Mesendoderm (in vitro differentiated cells): ENCODE data around the gene PEX10.

ENCODE experiments used
- DNase-seq: peaks from one replicate; pipeline ENCODE4 v3.0.0; 2013
- H2AK5ac ChIP-seq: 2 replicates; pipeline ENCODE4 v1.6.1; 2013; ENCODE audit warnings: low read length, inconsistent platforms
- H2BK120ac ChIP-seq: 2 replicates; pipeline ENCODE4 v1.6.1; 2013; ENCODE audit warnings: low read depth, mild to moderate bottlenecking, low read length, moderate library complexity, mixed read lengths
- H2BK15ac ChIP-seq: replicated peaks from 2 replicates; pipeline ENCODE4 v1.6.1; 2013; ENCODE audit warnings: low read depth, mild to moderate bottlenecking, moderate library complexity
- H2BK5ac ChIP-seq: 2 replicates; pipeline ENCODE4 v1.6.1; 2013; ENCODE audit warnings: low read length, inconsistent platforms
- H3K18ac ChIP-seq: 2 replicates; pipeline ENCODE4 v1.6.1; 2013; ENCODE audit warnings: mild to moderate bottlenecking, low read length, mixed read lengths
- H3K23ac ChIP-seq: one replicate; pipeline ENCODE4 v1.6.1; 2013; ENCODE audit warnings: low read length
- H3K27ac ChIP-seq: 2 replicates; pipeline ENCODE4 v1.5.1; 2013; ENCODE audit warnings: low read depth, mild to moderate bottlenecking, inconsistent platforms, low read length, moderate library complexity
- H3K27me3 ChIP-seq: 2 replicates; pipeline ENCODE4 v1.6.1; 2013; ENCODE audit warnings: low read length, control low read depth, mild to moderate bottlenecking, inconsistent platforms; ENCODE audit not compliant: insufficient read depth, poor library complexity
- H3K36me3 ChIP-seq: 2 replicates; pipeline ENCODE4 v1.6.1; 2013; ENCODE audit warnings: low read length, inconsistent platforms; ENCODE audit not compliant: control insufficient read depth, insufficient read depth
- H3K4ac ChIP-seq: one replicate; pipeline ENCODE4 v1.6.1; 2013; ENCODE audit warnings: low read depth, mild to moderate bottlenecking, low read length, moderate library complexity
- H3K4me1 ChIP-seq: 2 replicates; pipeline ENCODE4 v1.6.1; 2013; ENCODE audit warnings: low read depth, low read length, inconsistent platforms; ENCODE audit not compliant: control insufficient read depth
- H3K4me2 ChIP-seq: 2 replicates; pipeline ENCODE4 v1.6.1; 2013; ENCODE audit warnings: low read length
- H3K4me3 ChIP-seq: 2 replicates; pipeline ENCODE4 v1.5.1; 2013; ENCODE audit warnings: mild to moderate bottlenecking, low read length
- H3K56ac ChIP-seq: one replicate; pipeline ENCODE4 v1.6.1; 2013; ENCODE audit warnings: low read length
- H3K79me1 ChIP-seq: 2 replicates; pipeline ENCODE4 v1.6.1; 2013; ENCODE audit warnings: low read length, inconsistent platforms
- H3K79me2 ChIP-seq: 2 replicates; pipeline ENCODE4 v1.6.1; 2013; ENCODE audit warnings: mild to moderate bottlenecking, low read length; ENCODE audit not compliant: control insufficient read depth, insufficient read depth
- H3K9ac ChIP-seq: 2 replicates; pipeline ENCODE4 v1.6.1; 2013; ENCODE audit warnings: low read length, inconsistent platforms
- H4K5ac ChIP-seq: one replicate; pipeline ENCODE4 v1.6.1; 2013; ENCODE audit warnings: low read length
- H4K8ac ChIP-seq: one replicate; pipeline ENCODE4 v1.6.1; 2013; ENCODE audit warnings: low read depth, mild to moderate bottlenecking, control low read depth, low read length, moderate library complexity
- WGBS: extraction: QIAGEN DNeasy Blood & Tissue Kit; methylation state at CpG from one replicate; pipeline ENCODE4 v1.1.7; 2013; ENCODE audit warnings: low lambda C conversion rate, missing lambda C conversion rate; ENCODE audit not compliant: insufficient coverage; ENCODE audit errors: extremely low coverage; 5-methylcytosine and 5-hydroxymethylcytosine counted together

The PEX10 gene

DNA sequence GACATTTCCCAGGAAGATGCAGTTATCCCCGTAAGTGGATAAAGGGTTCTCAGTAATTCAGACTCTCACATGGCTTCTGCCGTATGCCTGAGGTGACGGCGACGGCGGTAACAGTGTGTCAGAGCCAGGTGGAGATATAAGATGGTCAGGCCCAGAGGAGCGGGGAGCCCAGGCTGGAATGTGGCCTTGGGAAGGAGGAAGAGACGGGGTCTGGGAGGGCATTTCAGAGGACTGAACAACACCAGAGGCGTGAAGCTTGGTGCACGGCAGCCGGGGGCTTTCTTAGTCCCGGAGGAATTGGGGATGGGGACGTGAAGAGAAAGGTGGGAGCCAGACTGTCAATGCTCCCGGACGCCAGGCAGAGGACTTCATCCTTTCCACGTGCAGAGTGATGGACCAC lies 19.7 kb downstream of the PEX10 start:
- H4K5ac ChIP-seq = no peak overlapping the region
- H3K27ac ChIP-seq = no peak overlapping the region
- H2BK5ac ChIP-seq = no peak overlapping the region
- H3K79me2 ChIP-seq = peaks cover 28% of the 10 kb centered on the region
- H2AK5ac ChIP-seq = no peak overlapping the region
- no peaks in the 10 kb centered on the region for H3K4me1 ChIP-seq
- H3K23ac ChIP-seq = no peak overlapping the region
- H3K4me3 ChIP-seq = peak overlapping the region; percentile 90
- no peak overlapping the region for H2BK120ac ChIP-seq
- H3K27me3 ChIP-seq = no peaks in the 10 kb centered on the region
- peaks cover 38% of the 10 kb centered on the region for H3K79me1 ChIP-seq
- peak overlapping the region; percentile 96 for H3K56ac ChIP-seq
- peak overlapping the region; percentile 94 for H3K9ac ChIP-seq
- WGBS = no CpG with 5 or more reads among the region's 16 CpGs
- no peak overlapping the region for H2BK15ac ChIP-seq
- no peak for DNase-seq
- H3K4me2 ChIP-seq = peak overlapping the region; percentile 59
- peaks cover 12% of the 10 kb centered on the region for H3K36me3 ChIP-seq
- no peak overlapping the region for H3K18ac ChIP-seq
- no peak overlapping the region for H4K8ac ChIP-seq
- no peak overlapping the region for H3K4ac ChIP-seq

DNA sequence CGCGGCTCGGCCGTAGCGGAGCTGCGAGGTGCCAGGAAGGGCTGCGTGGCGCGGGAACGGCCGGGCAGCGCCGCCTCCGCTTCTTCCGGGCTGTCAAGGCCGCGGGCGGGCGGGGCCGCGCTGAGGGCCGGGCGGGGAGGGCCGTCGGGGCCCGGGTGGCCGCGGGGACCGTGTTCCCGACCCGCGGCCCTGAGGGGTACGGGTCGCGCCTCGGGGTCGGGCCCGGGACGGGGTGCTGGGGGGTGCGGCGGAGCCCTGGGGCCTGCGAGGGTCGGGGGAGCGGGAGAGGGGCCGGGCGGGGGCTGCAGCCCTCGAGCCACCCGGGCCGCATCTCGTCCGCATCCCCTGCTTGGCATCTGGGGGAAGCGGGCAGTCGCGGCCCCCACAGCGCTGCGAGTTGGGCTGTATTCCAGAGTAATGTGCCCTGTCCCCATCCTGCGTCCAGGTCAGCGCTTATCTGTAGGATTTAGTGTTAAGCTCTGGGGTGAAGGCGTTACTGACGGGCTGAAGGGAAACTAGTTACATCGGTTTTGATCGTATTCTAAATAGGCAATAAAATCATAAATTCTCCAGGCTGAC lies 20.3 kb downstream of the PEX10 start:
- Histone ChIP-seq H3K4me3 (peak overlapping the region; percentile 90), H3K18ac (peak overlapping the region; percentile 34), H2BK15ac (no peak overlapping the region), H3K36me3 (peaks cover 9% of the 10 kb centered on the region), H3K79me2 (peaks cover 28% of the 10 kb centered on the region), H4K8ac (no peak overlapping the region), H3K4ac (peak overlapping the region; percentile 89), H3K9ac (peak overlapping the region; percentile 94), H3K27me3 (no peaks in the 10 kb centered on the region), H2AK5ac (peak overlapping the region; percentile 50), H3K23ac (no peak overlapping the region), H4K5ac (no peak overlapping the region), H2BK120ac (peak overlapping the region; percentile 17), H2BK5ac (no peak overlapping the region), H3K4me2 (peak overlapping the region; percentile 59), H3K79me1 (peaks cover 38% of the 10 kb centered on the region), H3K56ac (peak overlapping the region; percentile 96), H3K27ac (no peak overlapping the region), H3K4me1 (no peaks in the 10 kb centered on the region)
- WGBS = no CpG with 5 or more reads among the region's 62 CpGs
- no peak for DNase-seq

DNA sequence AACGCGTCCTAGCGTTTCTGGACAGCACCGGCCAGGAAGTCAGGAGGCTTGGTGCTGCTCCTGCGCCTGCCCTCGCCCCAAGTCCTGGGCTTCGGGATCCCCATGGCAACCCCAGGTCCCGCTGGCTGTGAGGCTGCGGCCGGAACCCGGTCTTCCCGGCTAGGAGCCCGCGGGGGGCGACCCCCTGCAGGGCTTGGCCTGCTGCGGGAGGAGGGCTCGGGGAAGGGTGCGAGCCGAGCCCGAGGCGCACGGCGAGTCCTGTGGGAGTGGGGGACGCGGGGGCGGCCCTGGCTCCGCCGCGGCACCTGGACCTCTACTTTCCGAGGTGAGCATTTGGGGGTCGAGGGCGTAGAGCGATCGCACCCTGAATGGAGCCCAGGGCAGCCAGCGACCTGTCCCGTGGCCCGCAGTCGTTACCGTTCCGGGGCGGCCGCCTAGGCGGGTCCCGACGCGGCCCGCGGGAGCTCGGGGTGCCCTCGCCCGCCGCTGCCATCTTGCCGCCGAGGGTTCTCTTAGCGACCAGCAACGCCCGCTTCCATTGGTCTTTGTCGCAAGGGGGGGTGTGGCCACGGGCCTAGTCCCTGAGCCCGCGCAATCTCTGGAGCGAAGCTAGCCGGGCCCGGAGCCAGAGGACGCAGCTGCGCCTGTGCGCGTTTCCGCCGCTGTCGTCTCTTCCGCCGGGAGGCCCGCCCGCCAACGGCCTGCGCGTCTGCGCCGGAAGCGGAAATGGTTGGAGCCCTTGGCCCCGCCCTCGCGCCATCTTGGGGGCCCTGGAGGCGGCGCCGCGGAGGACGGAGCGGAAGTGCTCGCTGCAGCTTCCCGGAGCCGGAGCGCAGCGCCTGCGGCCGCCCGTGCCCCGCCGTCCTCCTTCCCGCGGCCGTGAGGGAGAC lies 21.1 kb downstream of the PEX10 start, which contains the start of the genes MORN1 and RER1:
Gene MORN1 (minus strand): TSS at position 514 of the 890 bp plus-strand sequence. CDS start 21 bp downstream, at position 493.
Gene RER1 (plus strand): TSS at position 801 of the 890 bp plus-strand sequence. CDS start 3,950 bp downstream, outside the sequence.
- Histone ChIP-seq H3K4me3 (peak within 1 kb of the TSS; percentile 94), H2BK15ac (no peak within 1 kb of the TSS), H3K4ac (peak within 1 kb of the TSS; percentile 89), H2BK120ac (peak within 1 kb of the TSS; percentile 17), H2AK5ac (peak within 1 kb of the TSS; percentile 50), H4K5ac (no peak within 1 kb of the TSS), H3K4me2 (peak within 1 kb of the TSS; percentile 59), H3K79me1 (peaks cover 38% of the 10 kb centered on the region), H2BK5ac (no peak within 1 kb of the TSS), H3K36me3 (peaks cover 9% of the 10 kb centered on the region), H3K56ac (peak within 1 kb of the TSS; percentile 97), H4K8ac (no peak within 1 kb of the TSS), H3K4me1 (no peaks in the 10 kb centered on the region), H3K23ac (no peak within 1 kb of the TSS), H3K27me3 (no peaks in the 10 kb centered on the region), H3K9ac (peak within 1 kb of the TSS; percentile 94), H3K18ac (peak within 1 kb of the TSS; percentile 34), H3K79me2 (peaks cover 28% of the 10 kb centered on the region), H3K27ac (peak within 1 kb of the TSS; percentile 58)
- peak; percentile 99 for DNase-seq
- WGBS = no CpG with 5 or more reads among the region's 103 CpGs

DNA sequence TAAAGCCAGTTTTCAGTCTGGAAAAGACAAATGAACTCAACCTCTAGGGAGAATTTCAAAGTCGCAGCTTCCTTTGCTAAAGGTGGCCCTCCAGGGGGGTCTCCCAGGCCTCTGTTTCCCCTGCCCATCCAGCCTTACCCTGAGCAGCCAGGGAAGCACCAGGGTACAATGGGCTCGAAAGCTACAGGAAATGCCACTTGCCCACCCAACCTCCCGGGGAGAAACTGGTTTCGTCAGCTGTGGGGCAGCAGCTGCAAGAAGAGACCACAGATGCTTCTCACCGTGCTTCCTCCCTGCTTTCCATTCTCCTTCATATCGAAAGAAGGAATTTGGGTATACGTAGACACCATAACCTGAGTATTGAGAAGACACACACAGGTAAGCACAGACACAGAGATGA lies 22.7 kb downstream of the PEX10 start:
- H3K4me1 ChIP-seq = no peaks in the 10 kb centered on the region
- H3K18ac ChIP-seq = no peak overlapping the region
- H3K4me2 ChIP-seq = no peak overlapping the region
- no peak overlapping the region for H3K9ac ChIP-seq
- H4K8ac ChIP-seq = no peak overlapping the region
- no peak overlapping the region for H4K5ac ChIP-seq
- H2BK15ac ChIP-seq = no peak overlapping the region
- peaks cover 9% of the 10 kb centered on the region for H3K36me3 ChIP-seq
- H3K79me1 ChIP-seq = peaks cover 29% of the 10 kb centered on the region
- no peak overlapping the region for H2BK120ac ChIP-seq
- DNase-seq = no peak
- H2BK5ac ChIP-seq = no peak overlapping the region
- no peak overlapping the region for H3K4me3 ChIP-seq
- H3K56ac ChIP-seq = no peak overlapping the region
- H3K27me3 ChIP-seq = no peaks in the 10 kb centered on the region
- H3K79me2 ChIP-seq = peaks cover 25% of the 10 kb centered on the region
- H2AK5ac ChIP-seq = no peak overlapping the region
- no peak overlapping the region for H3K27ac ChIP-seq
- H3K4ac ChIP-seq = no peak overlapping the region
- H3K23ac ChIP-seq = no peak overlapping the region
- WGBS = no CpG with 5 or more reads among the region's 7 CpGs

DNA sequence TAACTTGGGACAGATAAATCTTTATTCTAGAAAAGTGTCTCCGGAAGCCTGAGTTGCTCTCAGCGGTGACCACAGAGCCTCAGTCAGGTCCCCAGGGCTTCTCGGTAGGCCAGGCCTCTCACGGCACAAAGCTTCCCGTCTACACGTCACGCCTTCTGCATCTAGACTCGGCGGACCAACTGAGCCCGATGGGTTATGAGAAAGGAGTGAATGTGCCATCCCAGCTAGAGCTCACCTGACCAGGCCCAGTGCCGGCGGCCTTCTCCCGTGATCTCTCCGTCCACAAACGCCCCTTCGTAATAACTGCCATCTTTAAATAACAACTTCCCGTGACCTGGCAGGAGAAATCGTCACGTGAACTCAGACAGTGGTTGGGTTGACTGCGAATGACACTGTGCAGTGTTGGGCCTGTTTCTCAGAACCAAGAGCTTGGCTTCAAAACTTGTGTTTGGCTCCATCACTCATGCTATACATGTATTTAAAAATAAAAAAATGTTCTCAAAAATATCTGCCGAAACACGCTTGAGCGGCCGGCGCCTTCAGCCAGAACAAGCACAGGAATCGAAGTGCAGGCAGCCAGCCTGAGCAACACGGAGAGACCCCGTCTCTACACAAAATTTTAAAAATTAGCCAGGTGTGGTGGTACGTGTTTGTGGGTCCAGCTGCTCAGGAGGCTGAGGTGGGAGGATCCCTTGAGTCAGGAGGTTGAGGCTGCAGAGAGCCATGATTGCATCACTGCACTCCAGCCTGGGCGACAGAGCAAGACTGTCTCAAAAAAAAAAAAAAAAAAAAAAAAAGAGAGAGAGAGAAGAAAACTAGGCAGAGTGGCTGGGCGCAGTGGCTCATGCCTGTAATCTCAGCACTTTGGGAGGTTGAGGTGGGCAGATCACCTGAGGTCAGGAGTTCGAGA lies 24.1 kb downstream of the PEX10 start:
- no peak overlapping the region for H3K27ac ChIP-seq
- peaks cover 17% of the 10 kb centered on the region for H3K79me1 ChIP-seq
- H3K9ac ChIP-seq = no peak overlapping the region
- DNase-seq = no peak
- H2BK15ac ChIP-seq = no peak overlapping the region
- H3K18ac ChIP-seq = no peak overlapping the region
- H3K27me3 ChIP-seq = no peaks in the 10 kb centered on the region
- peaks cover under 1% of the 10 kb centered on the region for H3K36me3 ChIP-seq
- H3K56ac ChIP-seq = no peak overlapping the region
- no peaks in the 10 kb centered on the region for H3K4me1 ChIP-seq
- no peak overlapping the region for H4K8ac ChIP-seq
- H3K4me2 ChIP-seq = no peak overlapping the region
- H2BK120ac ChIP-seq = no peak overlapping the region
- H2AK5ac ChIP-seq = no peak overlapping the region
- no peak overlapping the region for H3K4ac ChIP-seq
- H3K79me2 ChIP-seq = peaks cover 12% of the 10 kb centered on the region
- H3K23ac ChIP-seq = no peak overlapping the region
- H3K4me3 ChIP-seq = no peak overlapping the region
- no peak overlapping the region for H4K5ac ChIP-seq
- no peak overlapping the region for H2BK5ac ChIP-seq
- WGBS = no CpG with 5 or more reads among the region's 32 CpGs
